Measurements from ENCODE around the gene DEPP1. TPM values are rescaled to one million over a fixed set of nuclear protein-coding genes. Genes with fewer than 3 reads are reported as not detected.

DEPP1 gene
- total and polyA plus RNA-seq, 2 experiments from 2014 or later = 0.37 to 1.3 TPM

DNA sequence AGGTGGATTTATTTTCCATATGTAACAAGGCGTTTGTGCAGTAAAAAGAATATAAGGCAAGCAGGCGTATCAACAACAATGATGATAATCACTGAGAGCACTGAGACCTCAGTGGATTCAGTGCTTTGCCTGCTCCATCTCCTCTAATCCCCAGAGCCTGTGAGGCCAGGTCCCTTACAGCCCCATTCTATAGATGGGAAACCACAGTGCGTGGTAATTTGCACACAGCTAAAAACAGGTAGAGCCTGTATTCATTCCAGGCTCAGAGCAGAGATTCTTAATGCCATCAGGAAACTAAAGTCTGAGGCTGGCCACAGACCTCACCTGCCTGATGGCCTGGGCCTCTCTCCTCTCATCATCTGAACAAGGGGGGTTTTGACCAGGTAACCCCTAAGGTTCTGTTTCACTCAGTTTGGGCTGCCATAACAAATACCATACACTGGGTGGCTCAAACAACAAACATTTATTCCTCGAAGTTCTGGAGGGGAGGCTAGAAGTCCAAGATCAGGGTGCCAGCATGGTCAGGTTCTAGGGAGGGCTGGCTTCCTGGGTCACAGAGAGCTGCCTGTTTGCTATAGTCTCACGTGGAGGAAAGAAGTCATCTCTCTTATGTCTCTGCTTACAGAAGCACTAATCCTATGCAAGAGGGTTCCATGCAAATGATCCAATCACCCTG is 29.3 kb downstream of the DEPP1 start:
- H3K27ac ChIP-seq (ENCODE audit: low read depth) = no peak overlapping the region
- H4K20me1 ChIP-seq (replicated peaks; ENCODE audit: insufficient read depth) = no peaks in the 10 kb centered on the region
- peaks cover 22% of the 10 kb centered on the region for H3K4me1 Mint-ChIP-seq
- TF ChIP-seq JUNB (IDR thresholded peaks at IDR 0.05; ENCODE audit: unreplicated experiment) = no peak
- no peak for TF ChIP-seq ZNF114 (CRISPR knock-in tag; IDR thresholded peaks at IDR 0.05)
- no peak for TF ChIP-seq EZH2phosphoT487 (IDR thresholded peaks at IDR 0.05; ENCODE audit: unreplicated experiment)
- TF ChIP-seq, protein P1, sequence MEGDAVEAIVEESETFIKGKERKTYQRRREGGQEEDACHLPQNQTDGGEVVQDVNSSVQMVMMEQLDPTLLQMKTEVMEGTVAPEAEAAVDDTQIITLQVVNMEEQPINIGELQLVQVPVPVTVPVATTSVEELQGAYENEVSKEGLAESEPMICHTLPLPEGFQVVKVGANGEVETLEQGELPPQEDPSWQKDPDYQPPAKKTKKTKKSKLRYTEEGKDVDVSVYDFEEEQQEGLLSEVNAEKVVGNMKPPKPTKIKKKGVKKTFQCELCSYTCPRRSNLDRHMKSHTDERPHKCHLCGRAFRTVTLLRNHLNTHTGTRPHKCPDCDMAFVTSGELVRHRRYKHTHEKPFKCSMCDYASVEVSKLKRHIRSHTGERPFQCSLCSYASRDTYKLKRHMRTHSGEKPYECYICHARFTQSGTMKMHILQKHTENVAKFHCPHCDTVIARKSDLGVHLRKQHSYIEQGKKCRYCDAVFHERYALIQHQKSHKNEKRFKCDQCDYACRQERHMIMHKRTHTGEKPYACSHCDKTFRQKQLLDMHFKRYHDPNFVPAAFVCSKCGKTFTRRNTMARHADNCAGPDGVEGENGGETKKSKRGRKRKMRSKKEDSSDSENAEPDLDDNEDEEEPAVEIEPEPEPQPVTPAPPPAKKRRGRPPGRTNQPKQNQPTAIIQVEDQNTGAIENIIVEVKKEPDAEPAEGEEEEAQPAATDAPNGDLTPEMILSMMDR (conservative IDR thresholded peaks at IDR 0.05; ENCODE audit: low read depth in 2 of 2) = peak in 1 of 2 experiments; percentile 25; a peak in 3 of 4 replicates
- no peaks in the 10 kb centered on the region for H3K27me3 ChIP-seq (ENCODE audit: insufficient read depth)
- no peaks in the 10 kb centered on the region for H3F3A ChIP-seq (replicated peaks; ENCODE audit: low read depth)
- H3K4me3 Mint-ChIP-seq = no peak overlapping the region
- H3K36me3 Mint-ChIP-seq (ENCODE audit: low read depth) = peaks cover 14% of the 10 kb centered on the region; the same call in 2 of the 3 replicates
- ATAC-seq (peak; percentile 48), DNase-seq (ENCODE audit: low spot score) (peak; percentile 32)
- H2AFZ ChIP-seq = no peak overlapping the region
- H3K9me3 Mint-ChIP-seq = peaks cover 15% of the 10 kb centered on the region
- no peaks in the 10 kb centered on the region for H3K9me2 ChIP-seq (ENCODE audit: insufficient read depth)
- H3K4me1 ChIP-seq (ENCODE audit: insufficient read depth) = peaks cover 7% of the 10 kb centered on the region; the same call in 1 of the 2 replicates
- H3K4me2 ChIP-seq = no peak overlapping the region
- H3K27me3 Mint-ChIP-seq (ENCODE audit: insufficient read depth, low read depth, poor library complexity) = peaks cover 9% of the 10 kb centered on the region
- no peak overlapping the region for H3K27ac Mint-ChIP-seq
- no peaks in the 10 kb centered on the region for H3K36me3 ChIP-seq (ENCODE audit: insufficient read depth)
- H3K79me2 ChIP-seq (replicated peaks; ENCODE audit: insufficient read depth) = no peaks in the 10 kb centered on the region
- H3K4me3 ChIP-seq = no peak overlapping the region

DNA sequence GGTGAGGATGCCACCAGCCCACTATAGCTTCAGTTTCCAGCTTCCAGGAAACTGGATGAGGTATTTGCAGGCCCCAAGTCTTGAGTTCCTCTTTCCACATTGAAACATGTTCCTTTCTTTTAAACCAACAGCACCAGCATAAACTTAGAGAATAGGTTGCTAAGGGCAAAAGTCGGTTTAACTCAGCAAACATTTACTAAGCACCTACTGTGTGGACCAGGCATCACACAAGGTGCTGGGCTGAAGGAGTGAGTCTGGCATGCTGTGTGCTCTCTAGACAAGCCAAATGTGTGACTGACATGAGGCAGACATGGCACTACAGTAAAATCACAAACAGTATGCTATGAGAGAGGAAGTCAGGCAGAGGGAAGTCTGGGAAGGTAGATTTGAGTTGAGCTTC is 30.0 kb downstream of the DEPP1 start:
- Mint-ChIP-seq H3K27me3 (ENCODE audit: insufficient read depth, low read depth, poor library complexity) (peaks cover 9% of the 10 kb centered on the region), H3K4me1 (peaks cover 22% of the 10 kb centered on the region), H3K27ac (no peak overlapping the region), H3K4me3 (no peak overlapping the region), H3K9me3 (peaks cover 18% of the 10 kb centered on the region), H3K36me3 (ENCODE audit: low read depth) (peaks cover 17% of the 10 kb centered on the region)
- ATAC-seq (no peak), DNase-seq (ENCODE audit: low spot score) (no peak)
- no peaks in the 10 kb centered on the region for H4K20me1 ChIP-seq (replicated peaks; ENCODE audit: insufficient read depth)
- peaks cover 7% of the 10 kb centered on the region; the same call in 1 of the 2 replicates for H3K4me1 ChIP-seq (ENCODE audit: insufficient read depth)
- no peaks in the 10 kb centered on the region for H3K9me2 ChIP-seq (ENCODE audit: insufficient read depth)
- no peaks in the 10 kb centered on the region for H3K36me3 ChIP-seq (ENCODE audit: insufficient read depth)
- no peaks in the 10 kb centered on the region for H3K79me2 ChIP-seq (replicated peaks; ENCODE audit: insufficient read depth)
- H3K4me3 ChIP-seq = no peak overlapping the region
- no peak overlapping the region for H3K27ac ChIP-seq (ENCODE audit: low read depth)
- H3K4me2 ChIP-seq = no peak overlapping the region
- no peaks in the 10 kb centered on the region for H3K27me3 ChIP-seq (ENCODE audit: insufficient read depth)
- no peak for TF ChIP-seq ZNF331 (CRISPR knock-in tag; IDR thresholded peaks at IDR 0.05; ENCODE audit: low read depth)
- H2AFZ ChIP-seq = no peak overlapping the region
- no peaks in the 10 kb centered on the region for H3F3A ChIP-seq (replicated peaks; ENCODE audit: low read depth)

DNA sequence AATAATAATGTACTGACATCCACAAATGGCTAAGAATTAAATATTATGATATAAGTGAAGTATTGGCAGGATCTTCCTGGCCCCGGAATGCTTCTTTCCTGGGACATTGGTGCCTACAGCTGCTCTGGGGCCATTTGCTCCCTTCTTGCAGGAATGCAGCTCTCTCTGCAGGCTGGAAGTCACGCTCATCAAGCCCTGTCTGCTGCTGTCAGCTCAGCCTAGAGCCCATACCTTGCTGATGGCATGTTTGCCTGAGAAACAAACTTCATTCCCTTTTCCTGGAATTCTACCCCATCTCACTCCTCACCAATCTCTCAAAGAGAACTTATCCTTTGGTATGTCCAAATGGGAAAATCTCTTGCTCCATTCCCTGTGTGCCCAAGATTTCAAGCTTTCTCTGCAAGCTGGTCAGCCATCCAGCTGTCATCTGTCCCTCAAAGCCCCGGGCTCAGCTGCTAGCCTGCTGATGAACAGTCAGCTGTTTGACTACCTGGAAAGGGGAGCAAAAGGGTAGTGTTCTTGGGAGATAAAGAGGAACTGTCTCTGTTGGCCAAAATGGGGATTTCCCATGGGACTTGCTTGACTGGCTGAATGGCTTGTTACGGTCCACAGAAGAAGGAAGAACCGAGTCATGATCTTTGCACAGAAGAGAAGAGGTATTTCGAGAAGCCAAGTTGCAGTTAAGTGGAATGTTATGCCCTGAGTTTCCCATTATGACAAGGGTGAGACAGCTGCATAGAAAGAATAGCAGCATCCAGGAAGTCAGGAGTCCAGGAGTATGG is 31.0 kb downstream of the DEPP1 start:
- Histone ChIP-seq H3K27me3 (ENCODE audit: insufficient read depth) (no peaks in the 10 kb centered on the region), H3K36me3 (ENCODE audit: insufficient read depth) (no peaks in the 10 kb centered on the region), H3K4me1 (ENCODE audit: insufficient read depth) (0 out of 2 replicates have a peak, but pooled peaks cover 4% of the 10 kb centered on the region), H3K9me2 (ENCODE audit: insufficient read depth) (peaks cover 7% of the 10 kb centered on the region), H4K20me1 (replicated peaks; ENCODE audit: insufficient read depth) (no peaks in the 10 kb centered on the region), H3F3A (replicated peaks; ENCODE audit: low read depth) (no peaks in the 10 kb centered on the region), H3K4me3 (no peak overlapping the region), H3K27ac (ENCODE audit: low read depth) (no peak overlapping the region), H3K4me2 (no peak overlapping the region), H3K79me2 (replicated peaks; ENCODE audit: insufficient read depth) (no peaks in the 10 kb centered on the region), H2AFZ (no peak overlapping the region)
- peaks cover 9% of the 10 kb centered on the region for H3K27me3 Mint-ChIP-seq (ENCODE audit: insufficient read depth, low read depth, poor library complexity)
- no peak for ATAC-seq
- no peak for DNase-seq (ENCODE audit: low spot score)
- no peak overlapping the region for H3K27ac Mint-ChIP-seq
- peaks cover 17% of the 10 kb centered on the region for H3K36me3 Mint-ChIP-seq (ENCODE audit: low read depth)
- no peak overlapping the region for H3K4me3 Mint-ChIP-seq
- H3K9me3 Mint-ChIP-seq = peaks cover 18% of the 10 kb centered on the region
- H3K4me1 Mint-ChIP-seq = peaks cover 15% of the 10 kb centered on the region
- TF ChIP-seq NANOG (IDR thresholded peaks at IDR 0.05; ENCODE audit: borderline replicate concordance) (no peak), EZH2 (IDR thresholded peaks at IDR 0.05; ENCODE audit: low read depth, unreplicated experiment) (no peak), JUNB (IDR thresholded peaks at IDR 0.05; ENCODE audit: unreplicated experiment) (no peak), POLR2AphosphoS5 (IDR thresholded peaks at IDR 0.05; ENCODE audit: low read depth) (no peak)
- TF ChIP-seq, protein P2, sequence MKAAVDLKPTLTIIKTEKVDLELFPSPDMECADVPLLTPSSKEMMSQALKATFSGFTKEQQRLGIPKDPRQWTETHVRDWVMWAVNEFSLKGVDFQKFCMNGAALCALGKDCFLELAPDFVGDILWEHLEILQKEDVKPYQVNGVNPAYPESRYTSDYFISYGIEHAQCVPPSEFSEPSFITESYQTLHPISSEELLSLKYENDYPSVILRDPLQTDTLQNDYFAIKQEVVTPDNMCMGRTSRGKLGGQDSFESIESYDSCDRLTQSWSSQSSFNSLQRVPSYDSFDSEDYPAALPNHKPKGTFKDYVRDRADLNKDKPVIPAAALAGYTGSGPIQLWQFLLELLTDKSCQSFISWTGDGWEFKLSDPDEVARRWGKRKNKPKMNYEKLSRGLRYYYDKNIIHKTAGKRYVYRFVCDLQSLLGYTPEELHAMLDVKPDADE (IDR thresholded peaks at IDR 0.05) = no peak
